Stomach (tissue), 4 donors: ENCODE data around the gene PLCG2.

Experiments used
- CTCF ChIP-seq, 7 experiments: fragments of 450-650 bp in 4 of 7; fragments of 200-600 bp in 3 of 7; sonication (generic) in 3 of 7; IDR thresholded peaks; one replicate each; pipeline ENCODE4 v1.5.1; 2016 to 2019; ENCODE audit warnings: antibody characterized with exemption in 7 of 7, control low read depth in 2 of 7, mild to moderate bottlenecking in 1 of 7
- POLR2A ChIP-seq, 4 donors: fragments of 450-650 bp; IDR thresholded peaks; one replicate each; pipeline ENCODE4 v1.6.1; 2016; ENCODE audit warnings: antibody characterized with exemption in 4 of 4, control low read depth in 2 of 4, mild to moderate bottlenecking in 1 of 4, moderate library complexity in 1 of 4

- TF ChIP-seq POLR2A (IDR thresholded peaks at IDR 0.05), result no peak
- no peak for TF ChIP-seq CTCF (IDR thresholded peaks at IDR 0.05)
These were observed 19.4 kb downstream of the PLCG2 start for GRCh38 chr16:81798311-81799137.
